Large intestine (tissue), 3 donors: ENCODE results near the gene MCC. TPM values are rescaled to one million over a fixed set of nuclear protein-coding genes. Genes with fewer than 3 reads are reported as not detected.

Experiments used
- DNase-seq, 2 donors: peaks; one replicate each; pipeline versions ENCODE4 v3.0.0 to v3.0.0-alpha.2; 2013
- H3K27ac ChIP-seq: one replicate; pipeline ENCODE4 v1.5.1; 2013; ENCODE audit warnings: low read length
- H3K27me3 ChIP-seq: 2 replicates; pipeline ENCODE4 v1.6.1; 2013; ENCODE audit warnings: low read length; ENCODE audit not compliant: control insufficient read depth, insufficient read depth
- H3K36me3 ChIP-seq: 2 replicates; pipeline ENCODE4 v1.6.1; 2013; ENCODE audit warnings: low read length; ENCODE audit not compliant: control insufficient read depth, insufficient read depth
- H3K4me1 ChIP-seq: one replicate; pipeline ENCODE4 v1.6.1; 2013; ENCODE audit warnings: low read length; ENCODE audit not compliant: control insufficient read depth, insufficient read depth
- H3K4me3 ChIP-seq: one replicate; pipeline ENCODE4 v1.5.1; 2013; ENCODE audit warnings: low read length
- H3K9me3 ChIP-seq: one replicate; pipeline ENCODE4 v1.6.1; 2013; ENCODE audit warnings: mild to moderate bottlenecking, low read depth, low read length, moderate library complexity; ENCODE audit not compliant: control insufficient read depth
- WGBS: methylation state at CpG from one replicate; pipeline ENCODE4 v1.1.5; 2013; ENCODE audit warnings: low lambda C conversion rate; ENCODE audit not compliant: insufficient coverage; 5-methylcytosine and 5-hydroxymethylcytosine counted together
- polyA plus RNA-seq: library from polyadenylated mRNA; unstranded; fragments of 120-200 nt; gene quantifications from one replicate; pipeline ENCODE4 v1.2.1, GENCODE V29; 2013

Gene MCC
- polyA plus RNA-seq, 1 donor = 5.2 TPM

DNA sequence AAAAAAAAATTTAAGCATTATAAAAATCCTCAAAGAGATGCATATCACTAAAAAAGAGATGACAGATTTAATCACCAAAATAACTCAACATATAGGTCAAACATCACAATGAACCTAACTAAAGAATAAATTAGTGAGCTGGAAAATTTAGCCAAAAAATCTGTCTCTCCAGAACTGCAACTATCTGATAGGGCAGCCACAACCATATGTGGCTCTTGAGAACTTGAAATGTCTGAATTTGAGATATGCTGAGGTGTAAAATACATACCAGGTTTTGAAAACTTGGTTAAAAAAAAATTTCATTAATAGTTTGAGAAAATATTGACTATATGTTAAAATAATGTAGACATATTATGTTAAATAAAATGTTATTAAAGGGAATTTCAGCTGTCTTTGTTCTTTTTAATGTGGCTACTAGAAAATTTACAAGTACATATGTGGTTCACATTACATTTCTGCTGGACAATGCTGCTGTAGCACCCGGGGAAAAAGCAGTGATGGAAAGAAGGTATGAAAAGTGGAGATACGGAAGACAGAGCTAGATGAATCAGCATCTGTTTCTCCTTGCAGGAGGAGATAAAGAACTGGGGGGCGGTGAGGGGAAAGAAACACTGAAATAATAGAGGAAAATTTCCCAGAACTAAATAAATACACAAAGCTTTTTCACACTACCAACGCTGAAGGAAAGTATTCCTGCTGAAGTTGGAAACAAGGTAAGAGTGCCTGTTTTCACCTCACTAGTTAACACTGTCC, 445.6 kb downstream of the MCC start:
- H3K27me3 ChIP-seq = no peaks in the 10 kb centered on the region
- H3K9me3 ChIP-seq = no peaks in the 10 kb centered on the region
- DNase-seq = no peak
- H3K4me3 ChIP-seq = no peak overlapping the region
- no peak overlapping the region for H3K27ac ChIP-seq
- WGBS = 92% methylated on average over 3 of the region's 4 CpGs
- no peaks in the 10 kb centered on the region for H3K36me3 ChIP-seq
- peaks cover 8% of the 10 kb centered on the region for H3K4me1 ChIP-seq

DNA sequence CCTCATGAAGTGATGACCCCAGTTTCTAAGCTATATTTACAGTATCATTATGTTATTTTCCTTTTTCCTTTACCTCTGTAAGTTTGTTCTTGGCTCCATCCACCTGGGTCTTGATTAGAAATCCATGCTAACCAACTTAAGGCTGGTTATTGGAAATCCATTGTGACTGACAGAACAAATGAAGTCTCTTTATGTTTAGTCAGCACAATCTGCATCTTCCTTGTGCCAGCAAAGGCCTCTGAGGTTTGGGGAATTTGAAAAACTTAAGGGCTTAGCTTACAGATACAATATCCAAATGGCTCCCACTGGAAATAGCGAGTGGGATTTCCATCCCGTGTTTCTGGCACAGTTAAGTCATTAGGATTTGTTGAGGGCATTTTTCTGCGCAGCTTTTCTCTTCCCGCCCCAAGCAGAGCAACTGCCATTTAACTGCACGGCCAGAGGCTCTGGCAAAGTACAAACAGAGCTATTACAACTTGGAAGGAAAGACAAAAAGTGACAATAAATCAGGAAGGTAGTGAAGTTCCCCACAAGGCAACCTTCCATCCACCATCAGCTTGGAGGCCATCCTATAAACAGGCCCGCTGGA, 447.5 kb downstream of the MCC start:
- H3K27me3 ChIP-seq = no peaks in the 10 kb centered on the region
- no peaks in the 10 kb centered on the region for H3K4me1 ChIP-seq
- H3K36me3 ChIP-seq = peaks cover 2% of the 10 kb centered on the region
- H3K4me3 ChIP-seq = no peak overlapping the region
- no peak overlapping the region for H3K27ac ChIP-seq
- no peak for DNase-seq
- WGBS = no CpG with 5 or more reads among the region's 6 CpGs
- H3K9me3 ChIP-seq = no peaks in the 10 kb centered on the region

DNA sequence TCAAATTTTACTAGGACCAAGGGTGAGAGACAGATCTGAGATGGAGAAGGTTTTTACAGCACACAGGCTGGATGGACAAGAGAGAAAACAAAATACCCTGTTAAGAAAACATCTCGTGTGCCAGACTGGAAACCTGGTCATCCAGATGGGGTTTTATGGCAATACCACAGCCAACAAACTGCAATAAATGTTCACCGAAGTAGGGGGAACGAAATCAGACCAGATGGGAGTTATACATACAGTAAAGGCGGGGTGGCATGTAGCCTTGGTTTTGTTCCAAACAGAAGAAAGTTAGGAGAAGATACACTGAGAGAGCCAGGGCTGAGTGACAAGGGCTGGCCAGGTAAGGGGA, 448.3 kb downstream of the MCC start:
- Histone ChIP-seq H3K36me3 (peaks cover 2% of the 10 kb centered on the region), H3K9me3 (no peaks in the 10 kb centered on the region), H3K4me3 (no peak overlapping the region), H3K4me1 (no peaks in the 10 kb centered on the region), H3K27me3 (no peaks in the 10 kb centered on the region), H3K27ac (no peak overlapping the region)
- DNase-seq = no peak
- WGBS = no CpG with 5 or more reads among the region's 4 CpGs

DNA sequence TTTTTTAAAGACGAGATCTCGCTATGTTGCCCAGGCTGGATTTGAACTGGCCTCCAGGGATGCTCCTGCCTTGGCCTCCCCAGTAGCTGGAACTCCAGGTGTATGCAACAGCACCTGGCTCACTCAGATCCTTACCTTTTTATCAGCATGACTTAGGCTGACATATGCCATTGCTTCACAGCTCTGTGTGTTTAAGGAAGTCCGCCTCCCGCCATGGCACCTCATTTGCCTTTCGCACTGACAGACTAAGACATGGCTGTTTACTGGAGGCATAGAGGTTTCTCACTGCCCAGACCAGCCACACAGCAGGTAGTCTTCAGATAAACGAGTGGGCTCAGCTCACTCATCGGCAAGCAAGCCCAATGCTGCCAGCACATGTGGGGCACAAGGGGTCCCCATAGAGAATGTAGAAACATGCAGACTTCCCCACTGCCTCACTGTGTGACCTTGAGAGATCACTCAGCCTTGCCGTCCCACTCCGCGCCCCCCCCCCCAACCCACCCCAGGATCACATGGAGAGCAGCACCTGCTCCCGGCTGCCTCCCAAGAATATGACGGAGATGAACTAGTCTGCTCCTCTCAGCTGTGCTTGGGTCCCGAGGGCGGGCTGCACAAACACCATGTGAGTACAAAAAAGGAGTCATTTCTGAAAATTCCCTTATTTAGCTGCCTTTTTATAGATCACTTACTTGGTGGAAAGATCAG, 448.9 kb downstream of the MCC start:
- Histone ChIP-seq H3K36me3 (peaks cover 4% of the 10 kb centered on the region), H3K27me3 (no peaks in the 10 kb centered on the region), H3K4me3 (no peak overlapping the region), H3K9me3 (no peaks in the 10 kb centered on the region), H3K27ac (no peak overlapping the region), H3K4me1 (no peaks in the 10 kb centered on the region)
- 100% methylated on average over 1 of the region's 14 CpGs for WGBS
- DNase-seq = no peak

GRCh38 chr5:113038714-113039113, 449.5 kb downstream of the MCC start:
- H3K27ac ChIP-seq = no peak overlapping the region
- WGBS = no CpG with 5 or more reads among the region's 9 CpGs
- H3K9me3 ChIP-seq = no peaks in the 10 kb centered on the region
- H3K4me3 ChIP-seq = no peak overlapping the region
- no peaks in the 10 kb centered on the region for H3K27me3 ChIP-seq
- no peaks in the 10 kb centered on the region for H3K4me1 ChIP-seq
- DNase-seq = no peak
- H3K36me3 ChIP-seq = peaks cover 4% of the 10 kb centered on the region

GRCh38 chr5:113038136-113038535, 450.1 kb downstream of the MCC start:
- Histone ChIP-seq H3K27ac (no peak overlapping the region), H3K9me3 (no peaks in the 10 kb centered on the region), H3K36me3 (peaks cover 4% of the 10 kb centered on the region), H3K4me1 (no peaks in the 10 kb centered on the region), H3K27me3 (no peaks in the 10 kb centered on the region), H3K4me3 (no peak overlapping the region)
- DNase-seq = no peak
- WGBS = 100% methylated on average over 1 of the region's 1 CpG

GRCh38 chr5:113036826-113037225, 451.4 kb downstream of the MCC start:
- H3K27me3 ChIP-seq = no peaks in the 10 kb centered on the region
- peaks cover 4% of the 10 kb centered on the region for H3K36me3 ChIP-seq
- no CpG with 5 or more reads among the region's 1 CpG for WGBS
- no peak overlapping the region for H3K27ac ChIP-seq
- no peak for DNase-seq
- H3K9me3 ChIP-seq = no peaks in the 10 kb centered on the region
- H3K4me3 ChIP-seq = no peak overlapping the region
- no peaks in the 10 kb centered on the region for H3K4me1 ChIP-seq

GRCh38 chr5:113036321-113036720, 451.9 kb downstream of the MCC start:
- Histone ChIP-seq H3K36me3 (peaks cover 4% of the 10 kb centered on the region), H3K9me3 (no peaks in the 10 kb centered on the region), H3K4me3 (no peak overlapping the region), H3K4me1 (no peaks in the 10 kb centered on the region), H3K27ac (no peak overlapping the region), H3K27me3 (no peaks in the 10 kb centered on the region)
- DNase-seq = no peak
- WGBS = no CpG with 5 or more reads among the region's 4 CpGs

- Histone ChIP-seq H3K27me3 (no peaks in the 10 kb centered on the region), H3K9me3 (no peaks in the 10 kb centered on the region), H3K36me3 (peaks cover 4% of the 10 kb centered on the region), H3K4me1 (no peaks in the 10 kb centered on the region), H3K4me3 (no peak overlapping the region), H3K27ac (no peak overlapping the region)
- WGBS = no CpG with 5 or more reads among the region's 1 CpG
- no peak for DNase-seq
Measured at GRCh38 chr5:113035096-113035495, 453.2 kb downstream of the MCC start.

GRCh38 chr5:113034182-113034773, 454.0 kb downstream of the MCC start:
- Histone ChIP-seq H3K27ac (no peak overlapping the region), H3K27me3 (no peaks in the 10 kb centered on the region), H3K9me3 (no peaks in the 10 kb centered on the region), H3K36me3 (peaks cover 4% of the 10 kb centered on the region), H3K4me1 (no peaks in the 10 kb centered on the region), H3K4me3 (no peak overlapping the region)
- 100% methylated on average over 2 of the region's 13 CpGs for WGBS
- no peak for DNase-seq
